Measurements from ENCODE around the gene ITPR2. TPM values are rescaled to one million over a fixed set of nuclear protein-coding genes. Genes with fewer than 3 reads are reported as not detected.

The ITPR2 gene
- total RNA-seq, 1 donor: 33.4 TPM

- Histone ChIP-seq H3K9me3 (ENCODE audit: low read depth, low read length) (no peaks in the 10 kb centered on the region), H3K27me3 (ENCODE audit: insufficient read depth, low read length) (no peaks in the 10 kb centered on the region), H3K4me1 (ENCODE audit: insufficient read depth, low read length) (peaks cover 6% of the 10 kb centered on the region), H3K4me3 (ENCODE audit: low read length) (no peak overlapping the region)
These were observed 15.8 kb downstream of the ITPR2 start for GRCh38 chr12:26817183-26817591.

GRCh38 chr12:26813812-26814211 is 19.2 kb downstream of the ITPR2 start:
- Histone ChIP-seq H3K4me3 (ENCODE audit: low read length) (no peak overlapping the region), H3K9me3 (ENCODE audit: low read depth, low read length) (no peaks in the 10 kb centered on the region), H3K27me3 (ENCODE audit: insufficient read depth, low read length) (no peaks in the 10 kb centered on the region), H3K4me1 (ENCODE audit: insufficient read depth, low read length) (peaks cover 6% of the 10 kb centered on the region)

GRCh38 chr12:26810330-26810729 is 22.7 kb downstream of the ITPR2 start:
- Histone ChIP-seq H3K9me3 (ENCODE audit: low read depth, low read length) (no peaks in the 10 kb centered on the region), H3K4me1 (ENCODE audit: insufficient read depth, low read length) (peaks cover 8% of the 10 kb centered on the region), H3K4me3 (ENCODE audit: low read length) (no peak overlapping the region), H3K27me3 (ENCODE audit: insufficient read depth, low read length) (no peaks in the 10 kb centered on the region)

GRCh38 chr12:26809611-26810285 is 23.2 kb downstream of the ITPR2 start:
- H3K9me3 ChIP-seq (ENCODE audit: low read depth, low read length): no peaks in the 10 kb centered on the region
- no peak overlapping the region for H3K4me3 ChIP-seq (ENCODE audit: low read length)
- H3K4me1 ChIP-seq (ENCODE audit: insufficient read depth, low read length): peaks cover 8% of the 10 kb centered on the region
- H3K27me3 ChIP-seq (ENCODE audit: insufficient read depth, low read length): no peaks in the 10 kb centered on the region

GRCh38 chr12:26808766-26809476 is 24.1 kb downstream of the ITPR2 start:
- Histone ChIP-seq H3K4me1 (ENCODE audit: insufficient read depth, low read length) (peaks cover 8% of the 10 kb centered on the region), H3K27me3 (ENCODE audit: insufficient read depth, low read length) (no peaks in the 10 kb centered on the region), H3K4me3 (ENCODE audit: low read length) (no peak overlapping the region)

GRCh38 chr12:26807292-26807691 is 25.7 kb downstream of the ITPR2 start:
- peaks cover 8% of the 10 kb centered on the region for H3K4me1 ChIP-seq (ENCODE audit: insufficient read depth, low read length)
- H3K4me3 ChIP-seq (ENCODE audit: low read length): no peak overlapping the region
- H3K27me3 ChIP-seq (ENCODE audit: insufficient read depth, low read length): no peaks in the 10 kb centered on the region
- H3K9me3 ChIP-seq (ENCODE audit: low read depth, low read length): no peaks in the 10 kb centered on the region

More at GRCh38 chr12:26808766-26809476, 24.1 kb downstream of the ITPR2 start:
- H3K9me3 ChIP-seq (ENCODE audit: low read depth, low read length): no peaks in the 10 kb centered on the region

GRCh38 chr12:26806556-26806955 is 26.4 kb downstream of the ITPR2 start:
- Histone ChIP-seq H3K27me3 (ENCODE audit: insufficient read depth, low read length) (no peaks in the 10 kb centered on the region), H3K4me3 (ENCODE audit: low read length) (no peak overlapping the region), H3K9me3 (ENCODE audit: low read depth, low read length) (no peaks in the 10 kb centered on the region), H3K4me1 (ENCODE audit: insufficient read depth, low read length) (peaks cover 8% of the 10 kb centered on the region)

GRCh38 chr12:26805401-26805971 is 27.5 kb downstream of the ITPR2 start:
- H3K9me3 ChIP-seq (ENCODE audit: low read depth, low read length): no peaks in the 10 kb centered on the region

GRCh38 chr12:26803552-26803951 is 29.4 kb downstream of the ITPR2 start:
- Histone ChIP-seq H3K4me3 (ENCODE audit: low read length) (no peak overlapping the region), H3K27me3 (ENCODE audit: insufficient read depth, low read length) (no peaks in the 10 kb centered on the region), H3K4me1 (ENCODE audit: insufficient read depth, low read length) (peaks cover 7% of the 10 kb centered on the region), H3K9me3 (ENCODE audit: low read depth, low read length) (no peaks in the 10 kb centered on the region)

More at GRCh38 chr12:26805401-26805971, 27.5 kb downstream of the ITPR2 start:
- H3K27me3 ChIP-seq (ENCODE audit: insufficient read depth, low read length): no peaks in the 10 kb centered on the region
- H3K4me1 ChIP-seq (ENCODE audit: insufficient read depth, low read length): peaks cover 8% of the 10 kb centered on the region
- H3K4me3 ChIP-seq (ENCODE audit: low read length): no peak overlapping the region

- Histone ChIP-seq H3K4me3 (ENCODE audit: low read length) (no peak overlapping the region), H3K9me3 (ENCODE audit: low read depth, low read length) (no peaks in the 10 kb centered on the region), H3K4me1 (ENCODE audit: insufficient read depth, low read length) (peaks cover 10% of the 10 kb centered on the region), H3K27me3 (ENCODE audit: insufficient read depth, low read length) (no peaks in the 10 kb centered on the region)
These were observed 31.5 kb downstream of the ITPR2 start for GRCh38 chr12:26801486-26801885.

GRCh38 chr12:26800858-26801257 is 32.1 kb downstream of the ITPR2 start:
- H3K27me3 ChIP-seq (ENCODE audit: insufficient read depth, low read length): no peaks in the 10 kb centered on the region
- no peak overlapping the region for H3K4me3 ChIP-seq (ENCODE audit: low read length)
- H3K9me3 ChIP-seq (ENCODE audit: low read depth, low read length): no peaks in the 10 kb centered on the region
- peaks cover 10% of the 10 kb centered on the region for H3K4me1 ChIP-seq (ENCODE audit: insufficient read depth, low read length)

- peaks cover 10% of the 10 kb centered on the region for H3K4me1 ChIP-seq (ENCODE audit: insufficient read depth, low read length)
- H3K4me3 ChIP-seq (ENCODE audit: low read length): no peak overlapping the region
These were observed 32.6 kb downstream of the ITPR2 start for GRCh38 chr12:26800347-26800746.

GRCh38 chr12:26799741-26800140 is 33.3 kb downstream of the ITPR2 start:
- H3K9me3 ChIP-seq (ENCODE audit: low read depth, low read length): no peaks in the 10 kb centered on the region
- peaks cover 10% of the 10 kb centered on the region for H3K4me1 ChIP-seq (ENCODE audit: insufficient read depth, low read length)
- no peak overlapping the region for H3K4me3 ChIP-seq (ENCODE audit: low read length)
- H3K27me3 ChIP-seq (ENCODE audit: insufficient read depth, low read length): no peaks in the 10 kb centered on the region

More at GRCh38 chr12:26800347-26800746, 32.6 kb downstream of the ITPR2 start:
- H3K9me3 ChIP-seq (ENCODE audit: low read depth, low read length): no peaks in the 10 kb centered on the region
- no peaks in the 10 kb centered on the region for H3K27me3 ChIP-seq (ENCODE audit: insufficient read depth, low read length)

- no peak overlapping the region for H3K4me3 ChIP-seq (ENCODE audit: low read length)
- H3K9me3 ChIP-seq (ENCODE audit: low read depth, low read length): no peaks in the 10 kb centered on the region
- peaks cover 10% of the 10 kb centered on the region for H3K4me1 ChIP-seq (ENCODE audit: insufficient read depth, low read length)
- no peaks in the 10 kb centered on the region for H3K27me3 ChIP-seq (ENCODE audit: insufficient read depth, low read length)
These were observed 34.4 kb downstream of the ITPR2 start for GRCh38 chr12:26798640-26799039.

- no peak overlapping the region for H3K4me3 ChIP-seq (ENCODE audit: low read length)
- H3K27me3 ChIP-seq (ENCODE audit: insufficient read depth, low read length): no peaks in the 10 kb centered on the region
- H3K9me3 ChIP-seq (ENCODE audit: low read depth, low read length): no peaks in the 10 kb centered on the region
- peaks cover 10% of the 10 kb centered on the region for H3K4me1 ChIP-seq (ENCODE audit: insufficient read depth, low read length)
These were observed 35.0 kb downstream of the ITPR2 start for GRCh38 chr12:26798023-26798422.
